ENCODE results near the gene ENG. TPM values are rescaled to one million over a fixed set of nuclear protein-coding genes. Genes with fewer than 3 reads are reported as not detected.

Gene ENG
- total RNA-seq, 1 experiment from 2014 or later, result not detected

DNA sequence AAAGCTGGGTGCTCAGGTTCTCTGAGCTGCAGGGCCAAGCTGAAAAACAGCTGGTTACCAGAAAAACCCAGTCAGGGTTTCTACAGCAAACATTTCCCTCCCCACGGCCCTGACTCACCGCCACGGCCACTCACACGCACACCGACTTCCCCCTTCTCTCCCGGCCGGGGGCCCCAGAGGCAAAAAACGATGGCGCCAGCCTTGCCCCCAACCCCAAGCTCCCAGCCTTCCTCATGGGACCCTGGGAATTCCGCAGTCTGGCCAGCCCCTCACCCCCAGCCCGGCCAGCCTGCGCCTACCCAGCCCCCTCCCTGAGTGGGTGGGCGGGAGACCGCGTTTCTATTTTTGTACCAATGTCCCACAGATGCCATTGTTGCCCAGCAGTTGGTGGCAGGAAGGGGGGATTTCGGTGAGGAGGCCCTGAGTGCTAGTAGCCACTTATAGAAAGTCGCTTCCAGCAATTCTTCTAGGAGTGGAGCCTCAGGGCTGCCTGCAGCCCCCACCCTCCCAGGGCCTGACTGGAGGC lies 18.4 kb downstream of the ENG start:
- H3K9ac ChIP-seq (ENCODE audit: low read length), result no peak overlapping the region
- DNase-seq, result no peak
- H2AFZ ChIP-seq (ENCODE audit: low read length), result no peak overlapping the region

DNA sequence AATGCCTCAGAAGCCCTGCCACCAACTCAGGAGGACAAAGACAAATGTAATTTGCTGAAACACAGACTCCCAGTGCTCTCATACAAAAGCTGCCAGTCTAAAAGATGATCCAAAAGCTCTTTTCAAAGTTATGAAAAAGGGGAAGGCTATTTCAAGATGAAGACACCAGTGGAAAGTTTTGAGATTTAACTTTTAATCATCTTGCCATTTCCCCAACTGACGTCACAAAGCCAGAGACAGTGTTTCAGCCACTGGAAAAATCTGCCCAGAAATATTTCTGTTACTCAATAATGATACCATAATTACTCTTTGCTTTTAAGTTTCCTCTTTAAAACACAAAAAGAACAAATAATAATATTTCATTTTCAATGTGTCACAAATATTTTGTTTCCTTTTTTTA lies 20.9 kb downstream of the ENG start:
- no peaks in the 10 kb centered on the region for H3K27me3 ChIP-seq (ENCODE audit: low read length)
- H4K20me1 ChIP-seq (ENCODE audit: insufficient read depth, low read depth, low read length), result no peaks in the 10 kb centered on the region
- H2AFZ ChIP-seq (ENCODE audit: low read length), result no peak overlapping the region
- H3K27ac ChIP-seq (ENCODE audit: low read length), result no peak overlapping the region
- no peaks in the 10 kb centered on the region for H3K79me2 ChIP-seq (ENCODE audit: low read length)
- peaks cover 9% of the 10 kb centered on the region for H3K4me1 ChIP-seq (ENCODE audit: low read length)
- no peak overlapping the region for H3K9ac ChIP-seq (ENCODE audit: low read length)
- H3K4me3 ChIP-seq (ENCODE audit: low read length), result no peak overlapping the region
- no peaks in the 10 kb centered on the region for H3K9me2 ChIP-seq (replicated peaks; ENCODE audit: insufficient read depth, low read length)
- H3K4me2 ChIP-seq (ENCODE audit: low read depth, low read length, poor library complexity, severe bottlenecking), result no peak overlapping the region
- no peaks in the 10 kb centered on the region for H3K36me3 ChIP-seq (ENCODE audit: insufficient read depth, low read length)
- DNase-seq, result no peak
- H3K9me3 ChIP-seq (ENCODE audit: low read length), result no peaks in the 10 kb centered on the region

More for the DNA sequence above, 18.4 kb downstream of the ENG start:
- Histone ChIP-seq H4K20me1 (ENCODE audit: insufficient read depth, low read depth, low read length) (no peaks in the 10 kb centered on the region), H3K36me3 (ENCODE audit: insufficient read depth, low read length) (no peaks in the 10 kb centered on the region), H3K27me3 (ENCODE audit: low read length) (no peaks in the 10 kb centered on the region), H3K4me3 (ENCODE audit: low read length) (no peak overlapping the region), H3K4me2 (ENCODE audit: low read depth, low read length, poor library complexity, severe bottlenecking) (no peak overlapping the region), H3K4me1 (ENCODE audit: low read length) (peaks cover 9% of the 10 kb centered on the region), H3K79me2 (ENCODE audit: low read length) (no peaks in the 10 kb centered on the region), H3K9me2 (replicated peaks; ENCODE audit: insufficient read depth, low read length) (no peaks in the 10 kb centered on the region), H3K27ac (ENCODE audit: low read length) (no peak overlapping the region), H3K9me3 (ENCODE audit: low read length) (no peaks in the 10 kb centered on the region)

DNA sequence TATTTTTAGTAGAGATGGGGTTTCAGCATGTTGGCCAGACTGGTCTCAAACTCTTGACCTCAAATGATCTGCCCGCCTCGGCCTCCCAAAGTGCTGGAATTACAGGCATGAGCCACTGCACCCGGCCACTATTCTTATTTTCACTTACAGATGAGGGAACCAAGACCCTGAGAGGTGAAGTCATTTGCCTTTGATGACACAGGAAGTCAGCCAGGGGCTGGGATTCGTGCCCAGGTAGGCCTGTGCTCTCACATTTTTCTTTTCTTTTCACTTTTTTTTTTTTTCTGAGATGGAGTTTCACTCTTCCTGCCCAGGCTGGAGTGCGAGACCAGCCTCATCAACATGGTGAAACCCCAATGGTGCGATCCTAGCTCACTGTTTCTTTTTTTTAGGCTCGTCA lies 22.2 kb downstream of the ENG start:
- H3K36me3 ChIP-seq (ENCODE audit: insufficient read depth, low read length), result no peaks in the 10 kb centered on the region
- no peak overlapping the region for H3K4me2 ChIP-seq (ENCODE audit: low read depth, low read length, poor library complexity, severe bottlenecking)
- H3K79me2 ChIP-seq (ENCODE audit: low read length), result no peaks in the 10 kb centered on the region
- H2AFZ ChIP-seq (ENCODE audit: low read length), result no peak overlapping the region
- no peaks in the 10 kb centered on the region for H4K20me1 ChIP-seq (ENCODE audit: insufficient read depth, low read depth, low read length)
- no peak overlapping the region for H3K4me3 ChIP-seq (ENCODE audit: low read length)
- no peaks in the 10 kb centered on the region for H3K27me3 ChIP-seq (ENCODE audit: low read length)
- H3K4me1 ChIP-seq (ENCODE audit: low read length), result peaks cover 2% of the 10 kb centered on the region
- no peaks in the 10 kb centered on the region for H3K9me3 ChIP-seq (ENCODE audit: low read length)
- no peak overlapping the region for H3K27ac ChIP-seq (ENCODE audit: low read length)
- no peaks in the 10 kb centered on the region for H3K9me2 ChIP-seq (replicated peaks; ENCODE audit: insufficient read depth, low read length)
- DNase-seq, result no peak
- H3K9ac ChIP-seq (ENCODE audit: low read length), result no peak overlapping the region

DNA sequence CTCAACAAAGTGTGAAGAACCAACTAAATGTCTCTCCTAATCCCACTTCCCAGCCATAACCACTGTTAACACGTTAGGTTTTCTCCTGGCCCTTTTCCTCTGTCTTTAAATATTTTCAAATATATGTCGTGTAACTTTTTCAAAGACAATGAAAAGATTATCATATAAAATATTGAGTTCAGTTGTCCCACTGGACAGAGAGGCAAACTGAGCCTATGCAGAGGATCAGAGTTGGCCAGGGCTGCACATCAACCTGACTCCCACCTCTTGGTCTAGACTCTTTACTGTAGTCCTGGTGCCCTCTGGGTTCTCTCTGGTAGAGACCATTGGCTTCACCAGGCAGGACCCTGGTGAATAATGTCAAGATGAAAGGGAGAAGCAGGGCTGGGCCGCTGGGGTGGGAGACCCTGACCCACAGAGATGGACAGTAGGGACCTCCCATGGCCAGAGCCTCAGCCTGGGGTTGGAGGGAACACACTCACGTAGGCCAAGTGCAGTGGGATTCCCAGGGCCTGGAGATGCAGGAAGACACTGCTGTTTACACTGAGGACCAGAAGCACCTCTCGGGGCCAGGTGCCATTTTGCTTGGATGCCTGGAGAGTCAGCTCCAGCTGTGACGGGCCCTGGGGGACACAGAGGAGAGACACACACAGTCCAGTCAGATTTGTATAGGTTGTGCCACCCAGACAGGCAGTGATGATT lies 25.1 kb downstream of the ENG start:
- Histone ChIP-seq H3K27me3 (ENCODE audit: low read length) (no peaks in the 10 kb centered on the region), H3K9ac (ENCODE audit: low read length) (no peak overlapping the region), H4K20me1 (ENCODE audit: insufficient read depth, low read depth, low read length) (no peaks in the 10 kb centered on the region; the same call in 1 of the 2 replicates), H3K4me3 (ENCODE audit: low read length) (no peak overlapping the region), H3K79me2 (ENCODE audit: low read length) (no peaks in the 10 kb centered on the region), H3K4me1 (ENCODE audit: low read length) (no peaks in the 10 kb centered on the region), H3K4me2 (ENCODE audit: low read depth, low read length, poor library complexity, severe bottlenecking) (no peak overlapping the region), H3K9me2 (replicated peaks; ENCODE audit: insufficient read depth, low read length) (no peaks in the 10 kb centered on the region), H3K36me3 (ENCODE audit: insufficient read depth, low read length) (no peaks in the 10 kb centered on the region), H3K9me3 (ENCODE audit: low read length) (no peaks in the 10 kb centered on the region), H3K27ac (ENCODE audit: low read length) (no peak overlapping the region), H2AFZ (ENCODE audit: low read length) (no peak overlapping the region)
- DNase-seq, result no peak

DNA sequence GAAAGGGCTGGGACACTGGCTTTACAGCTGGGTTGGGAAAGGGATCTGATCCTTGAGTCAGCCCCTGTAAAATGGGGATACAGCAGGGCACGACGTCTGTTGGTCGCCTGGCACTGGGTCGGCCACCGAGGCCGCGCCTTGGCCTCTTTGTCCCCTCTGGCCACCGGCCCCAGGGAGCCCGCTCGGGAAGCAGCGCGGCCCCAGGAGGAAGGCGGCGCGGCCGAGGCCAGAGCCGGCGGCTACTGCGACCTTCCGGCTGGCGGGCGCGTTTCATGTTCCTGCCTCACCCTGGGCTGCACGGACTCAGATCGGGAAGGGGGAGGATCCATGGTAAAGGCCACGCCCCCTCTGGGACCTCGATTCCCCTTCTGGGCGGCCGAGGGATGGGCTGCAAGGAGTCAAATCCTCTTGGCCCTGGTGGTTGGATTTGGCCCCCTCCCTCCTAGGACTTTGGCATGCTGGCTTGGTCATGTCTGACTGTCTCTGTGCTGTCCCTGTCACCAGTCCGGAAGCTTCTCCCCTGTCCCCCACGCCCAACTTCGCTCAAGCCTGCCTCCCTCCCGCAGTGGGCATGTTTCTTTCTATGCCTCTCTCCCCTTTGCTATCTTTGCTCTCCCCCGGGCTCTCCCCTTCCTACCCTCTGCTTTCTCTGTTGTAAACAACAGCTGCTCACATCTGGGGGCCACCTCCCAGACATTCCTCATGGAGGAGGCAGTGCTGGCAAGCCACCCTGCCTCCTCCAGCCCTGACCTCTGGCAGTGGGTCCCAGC lies 26.0 kb downstream of the ENG start:
- no peaks in the 10 kb centered on the region for H3K36me3 ChIP-seq (ENCODE audit: insufficient read depth, low read length)
- no peak overlapping the region for H3K4me2 ChIP-seq (ENCODE audit: low read depth, low read length, poor library complexity, severe bottlenecking)
- H3K9ac ChIP-seq (ENCODE audit: low read length), result no peak overlapping the region

DNA sequence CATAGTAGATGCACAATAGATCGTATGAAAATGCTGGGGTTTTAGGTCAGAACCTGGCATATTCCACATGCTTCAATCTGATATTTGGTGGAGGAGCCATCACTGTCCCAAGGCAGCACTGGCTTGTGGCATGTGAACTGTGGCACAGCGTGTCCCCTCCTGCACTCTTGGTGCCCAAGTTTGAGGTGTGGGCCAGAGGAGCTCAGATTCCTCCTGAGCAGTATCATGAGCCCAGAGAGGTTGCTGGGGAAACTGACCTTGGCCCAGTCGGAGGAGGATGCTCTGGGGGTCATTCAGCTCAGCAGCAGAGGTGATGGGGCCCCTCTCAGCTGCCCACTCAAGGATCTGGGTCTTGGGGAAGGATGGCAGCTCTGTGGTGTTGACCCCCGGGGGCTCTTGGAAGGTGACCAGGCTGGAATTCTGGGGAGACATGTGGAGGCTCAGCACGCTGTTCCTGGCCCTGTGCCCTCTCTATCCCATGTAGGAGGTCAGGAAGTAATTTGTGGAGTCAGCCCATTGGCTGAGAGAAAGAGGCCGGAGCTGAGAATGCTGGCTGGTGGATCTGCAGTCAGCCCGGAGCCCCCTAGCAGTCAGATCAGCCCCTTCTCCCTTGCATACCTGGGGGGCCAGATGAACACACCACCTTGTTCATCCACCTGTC lies 28.1 kb downstream of the ENG start:
- Histone ChIP-seq H3K27ac (ENCODE audit: low read length) (no peak overlapping the region), H3K4me2 (ENCODE audit: low read depth, low read length, poor library complexity, severe bottlenecking) (no peak overlapping the region), H3K27me3 (ENCODE audit: low read length) (no peaks in the 10 kb centered on the region), H3K9ac (ENCODE audit: low read length) (no peak overlapping the region), H3K4me1 (ENCODE audit: low read length) (no peaks in the 10 kb centered on the region), H3K9me2 (replicated peaks; ENCODE audit: insufficient read depth, low read length) (no peaks in the 10 kb centered on the region), H3K79me2 (ENCODE audit: low read length) (no peaks in the 10 kb centered on the region), H2AFZ (ENCODE audit: low read length) (no peak overlapping the region), H3K36me3 (ENCODE audit: insufficient read depth, low read length) (no peaks in the 10 kb centered on the region), H3K4me3 (ENCODE audit: low read length) (no peak overlapping the region), H3K9me3 (ENCODE audit: low read length) (no peaks in the 10 kb centered on the region), H4K20me1 (ENCODE audit: insufficient read depth, low read depth, low read length) (no peaks in the 10 kb centered on the region; the same call in 1 of the 2 replicates)
- DNase-seq, result no peak

More for the DNA sequence above, 26.0 kb downstream of the ENG start:
- H3K9me2 ChIP-seq (replicated peaks; ENCODE audit: insufficient read depth, low read length), result no peaks in the 10 kb centered on the region
- no peaks in the 10 kb centered on the region for H3K79me2 ChIP-seq (ENCODE audit: low read length)
- no peaks in the 10 kb centered on the region for H3K4me1 ChIP-seq (ENCODE audit: low read length)
- no peak for DNase-seq
- H2AFZ ChIP-seq (ENCODE audit: low read length), result no peak overlapping the region
- H3K27ac ChIP-seq (ENCODE audit: low read length), result no peak overlapping the region
- H4K20me1 ChIP-seq (ENCODE audit: insufficient read depth, low read depth, low read length), result no peaks in the 10 kb centered on the region; the same call in 1 of the 2 replicates
- H3K4me3 ChIP-seq (ENCODE audit: low read length), result no peak overlapping the region
- H3K9me3 ChIP-seq (ENCODE audit: low read length), result no peaks in the 10 kb centered on the region
- H3K27me3 ChIP-seq (ENCODE audit: low read length), result no peaks in the 10 kb centered on the region

DNA sequence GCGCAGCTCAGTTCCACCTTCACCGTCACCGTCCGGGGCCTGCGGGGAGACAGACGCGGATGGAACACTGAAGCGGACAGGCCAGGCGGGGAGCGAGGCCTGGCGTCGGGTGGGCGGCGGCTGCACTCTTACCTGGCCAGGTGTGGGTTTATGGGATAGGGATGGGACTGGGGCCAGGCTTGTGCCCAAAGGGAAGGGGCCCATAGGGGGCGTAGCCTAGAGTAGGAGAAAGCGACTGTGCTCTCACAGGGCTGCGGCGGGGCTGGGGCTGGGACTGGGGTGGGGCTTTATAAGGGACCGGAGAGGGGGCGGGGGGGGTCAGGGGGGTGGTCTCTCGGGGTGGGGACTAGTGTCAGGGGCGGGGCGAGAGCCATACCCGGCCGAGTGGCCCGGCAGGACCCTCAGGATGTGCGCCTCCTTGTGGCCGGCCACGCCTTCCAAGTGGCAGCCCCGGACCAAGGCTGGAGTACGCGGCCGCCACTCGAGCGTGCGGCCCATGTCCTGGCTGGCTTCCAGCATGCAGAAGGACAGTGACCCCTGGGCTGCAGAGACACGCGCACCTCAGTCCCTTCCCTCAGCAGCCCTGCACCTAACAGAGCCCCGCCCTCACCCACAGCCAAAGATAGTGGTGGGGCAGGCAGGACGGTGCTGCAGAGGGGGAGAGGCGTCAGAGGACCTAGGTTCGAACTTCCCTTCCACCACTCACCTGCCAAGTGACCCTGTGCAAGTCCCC lies 29.0 kb downstream of the ENG start:
- Histone ChIP-seq H3K9me3 (ENCODE audit: low read length) (no peaks in the 10 kb centered on the region), H3K9ac (ENCODE audit: low read length) (no peak overlapping the region), H3K4me3 (ENCODE audit: low read length) (no peak overlapping the region), H3K36me3 (ENCODE audit: insufficient read depth, low read length) (no peaks in the 10 kb centered on the region), H3K4me1 (ENCODE audit: low read length) (no peaks in the 10 kb centered on the region), H3K79me2 (ENCODE audit: low read length) (no peaks in the 10 kb centered on the region), H3K27me3 (ENCODE audit: low read length) (no peaks in the 10 kb centered on the region), H4K20me1 (ENCODE audit: insufficient read depth, low read depth, low read length) (no peaks in the 10 kb centered on the region; the same call in 1 of the 2 replicates), H3K27ac (ENCODE audit: low read length) (no peak overlapping the region), H2AFZ (ENCODE audit: low read length) (no peak overlapping the region), H3K9me2 (replicated peaks; ENCODE audit: insufficient read depth, low read length) (no peaks in the 10 kb centered on the region), H3K4me2 (ENCODE audit: low read depth, low read length, poor library complexity, severe bottlenecking) (no peak overlapping the region)
- DNase-seq, result peak; percentile 79
